AG08396 (cell line): ENCODE data around the gene PRR16.

Source experiments
- DNase-seq: peaks from one replicate; pipeline ENCODE4 v3.0.0; 2012; ENCODE audit warnings: low spot score, mixed read lengths

PRR16 gene

DNA sequence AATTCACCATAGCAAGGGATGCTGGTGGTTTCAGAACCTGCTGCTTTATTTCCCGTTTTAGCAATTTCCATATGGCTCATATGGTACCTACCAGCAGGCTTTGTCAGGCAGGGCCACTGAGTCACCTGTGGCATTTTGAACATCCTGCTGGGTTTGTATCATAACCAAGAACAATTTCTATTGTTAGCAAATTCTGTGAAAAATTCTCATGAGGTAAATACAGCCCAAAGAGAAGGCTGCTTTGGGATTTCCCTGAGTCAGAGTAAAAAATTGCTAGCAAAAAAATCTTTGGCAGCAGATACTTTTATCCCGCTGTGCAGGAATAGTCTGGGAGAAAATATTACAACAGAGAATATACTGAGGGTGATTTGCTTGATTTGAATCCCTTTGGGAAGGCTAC, 52.7 kb downstream of the PRR16 start:
- peak; percentile 37 for DNase-seq

DNA sequence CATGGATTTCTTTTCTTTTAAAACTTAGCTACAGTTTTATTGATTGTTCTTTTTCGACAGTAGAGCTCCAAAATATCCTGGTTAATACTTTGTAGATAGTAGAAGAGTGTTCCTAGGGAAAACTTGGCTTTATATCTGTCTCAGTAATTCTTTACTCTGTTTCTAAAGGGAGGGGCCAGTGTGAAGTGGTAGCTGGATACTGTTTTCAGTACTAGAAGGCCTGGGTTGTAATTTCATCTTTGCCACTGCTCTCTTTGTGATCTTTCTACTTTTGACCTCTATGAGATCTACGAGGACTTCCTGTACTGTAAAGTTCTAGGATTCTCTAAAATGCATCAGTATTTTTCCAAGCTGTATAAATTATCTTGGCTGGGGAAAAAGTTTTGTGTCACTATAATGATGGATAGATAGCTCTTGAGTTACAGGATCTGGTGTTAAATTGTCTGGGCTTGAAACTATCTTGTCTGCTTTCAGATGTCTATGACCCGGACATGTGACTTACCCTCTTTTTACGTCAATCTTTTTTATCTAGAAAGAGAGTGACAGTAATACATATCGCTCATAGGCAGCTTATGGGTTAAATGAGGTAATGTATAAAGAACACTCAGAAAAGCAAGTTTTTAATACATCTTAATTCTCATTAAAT, 53.6 kb downstream of the PRR16 start:
- DNase-seq = no peak

DNA sequence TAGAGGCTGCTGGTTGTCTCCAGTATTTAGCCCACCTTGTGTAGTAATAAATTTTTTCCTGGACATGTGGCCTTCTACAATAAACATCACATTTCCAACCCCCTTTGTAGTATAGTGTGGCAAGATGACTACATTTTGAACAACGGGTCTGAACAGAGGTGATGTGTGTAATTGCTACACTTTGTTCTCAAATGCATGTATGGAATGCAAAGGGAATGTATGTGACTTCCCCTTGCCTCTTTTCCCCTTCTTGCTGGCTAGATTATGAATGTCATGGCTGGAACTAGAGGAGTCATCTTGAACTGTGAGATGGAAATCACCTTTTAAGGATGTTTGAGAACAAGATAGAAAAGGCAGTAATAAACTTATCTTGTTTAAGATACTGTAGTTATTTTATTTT, 54.5 kb downstream of the PRR16 start:
- no peak for DNase-seq

DNA sequence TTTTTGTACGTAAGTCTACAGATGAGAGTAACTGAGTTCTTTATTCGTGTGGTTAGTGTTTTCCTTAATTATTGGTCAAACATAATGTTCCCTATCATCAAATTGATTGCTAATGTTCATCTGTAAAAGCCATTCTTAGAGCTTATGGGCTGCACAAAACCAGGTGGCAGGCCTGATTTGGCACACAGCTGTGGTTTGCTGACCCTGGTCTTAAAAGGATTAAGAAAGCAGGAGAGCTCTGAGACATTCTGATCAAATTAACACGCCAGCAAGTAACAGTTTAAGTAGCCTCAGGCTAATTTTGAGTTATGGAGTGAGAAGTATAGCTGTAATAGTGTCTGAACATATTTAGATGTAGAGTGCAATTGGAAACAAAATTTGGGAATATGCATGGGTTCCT, 63.2 kb downstream of the PRR16 start:
- no peak for DNase-seq

DNA sequence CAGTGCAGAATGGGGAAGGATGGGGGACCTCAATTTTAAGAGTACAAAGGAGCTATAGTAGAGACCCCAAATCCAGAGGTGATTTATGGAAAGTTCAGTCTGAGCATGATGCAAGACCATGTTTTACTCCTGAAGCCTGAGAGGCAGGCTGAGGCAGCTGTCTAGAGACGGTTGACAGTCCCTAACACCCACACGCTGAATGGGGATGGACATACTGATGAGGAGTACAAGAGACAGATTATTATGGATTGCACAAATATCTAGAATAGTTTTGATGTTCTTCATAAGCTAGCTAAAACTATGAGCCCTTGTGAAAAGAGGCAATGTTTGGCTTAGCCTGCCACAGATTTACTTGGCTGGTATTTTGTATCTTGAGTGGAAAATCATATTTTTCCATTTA, 64.5 kb downstream of the PRR16 start:
- DNase-seq = no peak

DNA sequence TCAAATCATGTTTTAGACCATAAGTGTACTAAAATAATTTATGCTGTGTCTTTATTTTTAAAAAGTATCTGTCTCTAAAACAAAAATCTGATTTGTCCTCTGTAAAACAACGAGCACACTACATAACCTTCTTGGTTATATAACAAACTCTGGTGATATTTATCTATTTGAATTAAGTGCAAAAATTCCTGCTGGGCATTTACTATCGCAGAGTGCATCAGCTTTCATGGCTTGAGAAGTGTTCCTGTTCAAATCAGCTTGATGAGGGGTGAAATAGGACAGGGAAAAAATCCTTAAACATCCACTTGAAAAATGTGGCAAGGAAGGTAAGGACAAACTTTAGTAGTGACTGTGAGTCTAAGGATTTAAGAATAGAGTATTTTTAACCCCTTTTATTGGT, 65.3 kb downstream of the PRR16 start:
- DNase-seq = no peak

DNA sequence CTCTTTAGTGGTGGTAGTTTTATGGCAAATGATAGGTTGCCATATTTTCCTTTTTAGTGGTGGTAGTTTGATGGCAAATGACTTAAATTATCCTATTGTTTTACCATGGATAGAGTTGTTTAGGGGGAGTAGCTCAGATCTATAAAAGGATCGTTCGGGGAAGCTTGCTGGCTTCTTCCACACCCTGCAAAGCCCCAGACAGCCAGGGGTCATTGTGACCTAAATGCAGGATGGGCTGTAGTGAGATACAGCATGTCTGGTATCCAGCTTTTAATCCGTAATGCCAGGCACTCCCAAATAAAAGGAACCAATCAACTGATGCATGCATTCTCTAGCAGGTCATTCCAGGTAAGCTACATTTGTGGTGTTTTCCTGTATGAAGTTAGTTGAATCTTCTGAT, 67.1 kb downstream of the PRR16 start:
- no peak for DNase-seq

DNA sequence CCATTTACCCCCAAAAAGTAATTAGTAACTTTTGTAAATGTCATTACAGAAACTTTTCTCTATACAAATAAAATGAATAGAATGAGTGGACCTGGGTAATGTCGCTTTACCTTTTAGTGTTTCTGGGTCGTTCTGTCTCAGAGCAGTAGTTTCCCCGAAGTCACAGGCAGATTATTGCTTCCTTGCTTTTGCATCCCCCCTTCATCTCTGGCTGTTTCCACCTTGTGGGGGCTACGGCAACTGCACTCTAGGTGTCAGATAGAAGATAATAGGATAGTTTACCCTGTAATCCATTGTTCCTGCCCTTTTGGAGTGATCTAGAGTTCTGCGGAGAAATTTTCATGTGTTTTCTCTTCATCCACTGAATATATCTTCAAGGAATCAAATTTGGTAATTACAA, 68.7 kb downstream of the PRR16 start:
- DNase-seq = no peak

DNA sequence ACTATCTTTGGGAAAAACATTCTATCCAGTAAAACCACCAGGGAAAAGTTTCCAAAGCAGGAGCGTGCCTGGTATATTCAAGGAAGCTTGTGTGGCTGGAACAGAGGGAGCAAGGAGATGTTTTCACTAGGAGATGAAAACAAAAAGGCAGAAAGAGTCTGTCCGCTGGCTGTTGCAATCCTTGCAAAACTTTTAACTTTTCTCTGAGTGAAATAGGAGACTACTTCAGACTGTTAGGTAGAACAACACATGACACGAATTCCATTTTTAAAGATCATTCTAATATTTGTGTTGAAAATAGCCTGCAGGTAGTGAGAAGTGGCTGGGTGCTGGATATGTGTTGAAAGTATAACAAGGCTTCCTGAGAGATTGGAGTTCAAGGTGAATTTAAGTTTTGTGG, 69.5 kb downstream of the PRR16 start:
- DNase-seq = no peak

DNA sequence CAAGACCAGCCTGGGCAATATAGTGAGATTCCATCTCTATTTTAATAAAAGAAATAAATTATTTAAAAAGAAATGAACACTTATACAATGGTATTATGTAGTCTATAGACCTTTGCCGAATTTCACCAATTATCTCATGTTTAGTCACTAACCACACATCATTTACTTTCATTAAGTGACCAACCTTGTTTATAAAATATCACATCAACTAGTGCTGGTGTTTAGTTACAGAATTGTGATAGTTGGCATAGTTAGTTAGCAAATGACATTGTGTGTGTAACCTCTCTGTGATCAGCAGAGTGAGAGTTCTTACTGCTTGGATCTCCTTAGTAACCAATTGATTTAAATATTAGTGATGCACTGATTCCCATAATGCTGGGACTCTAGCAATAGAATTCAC, 71.8 kb downstream of the PRR16 start:
- no peak for DNase-seq

DNA sequence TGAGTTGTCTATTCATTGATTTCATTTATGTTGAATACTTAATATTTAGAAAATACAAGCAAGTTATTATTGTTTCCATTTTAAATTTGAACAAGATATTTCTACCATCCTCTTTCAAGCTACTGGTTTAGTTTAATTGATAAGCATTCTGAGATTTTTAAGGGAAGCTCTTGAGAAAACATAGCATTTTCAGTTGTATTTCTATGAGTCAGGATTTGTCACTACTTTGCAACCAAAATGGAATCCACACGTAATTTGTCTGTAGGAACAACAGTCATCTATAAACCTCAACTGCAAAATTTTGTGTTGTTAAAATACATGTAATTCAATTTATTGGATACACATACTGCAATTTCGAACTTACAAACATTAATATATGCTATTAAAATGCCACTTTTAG, 74.0 kb downstream of the PRR16 start:
- no peak for DNase-seq

DNA sequence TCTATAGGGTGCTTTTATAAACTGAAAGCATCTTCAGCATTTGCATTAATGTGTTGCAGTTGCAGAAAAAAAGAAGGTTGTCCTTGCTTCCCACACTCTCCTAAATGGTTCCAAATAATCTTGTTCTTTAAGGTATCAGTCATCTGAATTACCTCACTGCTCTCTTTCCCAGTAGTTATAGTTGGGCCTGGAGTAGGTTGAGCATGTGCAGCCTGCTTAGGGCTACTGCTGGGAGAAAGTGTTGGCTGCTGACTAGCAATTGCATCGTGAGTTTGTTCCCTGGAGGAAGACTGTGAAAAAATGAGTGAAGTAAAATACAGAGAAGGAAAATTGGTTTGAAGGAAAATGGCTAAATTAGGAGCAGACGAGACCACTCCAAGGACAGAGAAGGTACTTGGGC, 74.5 kb downstream of the PRR16 start:
- DNase-seq = no peak

DNA sequence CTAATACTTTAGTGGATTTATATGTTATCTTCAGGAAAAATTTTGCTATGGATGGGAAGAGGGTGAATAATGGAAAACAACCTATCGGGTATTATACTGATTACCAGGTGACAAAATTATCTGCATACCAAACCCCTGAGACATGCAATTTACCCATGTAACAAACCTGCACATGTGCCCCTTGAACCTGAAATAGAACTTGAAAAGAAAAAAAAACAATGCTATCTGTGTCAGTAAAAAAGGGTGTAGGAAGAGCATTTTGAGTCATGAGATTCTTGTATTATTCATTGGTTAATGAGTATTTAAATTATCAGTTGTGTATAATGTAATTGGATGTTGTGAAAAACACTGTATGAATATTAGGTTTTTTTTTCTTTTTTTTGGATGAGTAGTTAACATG, 75.4 kb downstream of the PRR16 start:
- no peak for DNase-seq

DNA sequence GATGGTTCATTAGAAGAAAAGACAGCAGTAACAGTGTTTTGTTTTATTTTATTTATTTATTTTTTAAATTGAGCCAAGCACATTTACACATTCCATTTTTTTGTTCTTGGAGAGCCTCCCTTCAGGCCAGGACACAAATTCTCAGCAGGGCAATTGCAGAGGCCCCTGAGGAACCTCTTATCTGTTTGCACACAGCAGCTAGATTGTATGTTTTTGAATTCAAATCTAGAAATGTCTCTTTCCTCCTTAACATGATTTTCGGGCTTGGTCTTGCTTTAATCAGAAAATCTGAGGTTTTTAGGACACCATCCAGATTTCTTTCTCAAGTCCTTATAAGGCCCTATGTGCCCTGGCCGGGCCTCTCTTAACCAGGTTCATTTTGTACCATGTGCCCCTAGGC, 76.0 kb downstream of the PRR16 start:
- no peak for DNase-seq

DNA sequence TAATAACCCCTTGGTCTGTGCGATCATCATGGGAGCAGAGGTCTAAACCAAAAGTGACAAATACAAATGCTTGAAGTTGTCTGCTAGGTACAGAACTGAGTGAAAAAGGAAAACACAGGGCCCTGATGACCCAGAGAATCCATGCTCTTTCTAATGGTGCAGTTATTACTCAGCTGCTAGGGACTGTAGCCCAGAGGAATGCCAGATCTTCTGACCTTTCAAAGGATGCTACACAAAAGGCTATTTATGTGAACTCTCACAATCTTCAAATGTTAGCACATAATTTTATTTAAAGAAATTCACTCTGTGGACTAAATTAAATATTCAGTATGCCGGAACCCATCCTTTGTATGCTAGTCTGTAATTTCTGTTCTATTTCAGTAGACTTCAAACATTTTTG, 79.9 kb downstream of the PRR16 start:
- peak; percentile 13 for DNase-seq

DNA sequence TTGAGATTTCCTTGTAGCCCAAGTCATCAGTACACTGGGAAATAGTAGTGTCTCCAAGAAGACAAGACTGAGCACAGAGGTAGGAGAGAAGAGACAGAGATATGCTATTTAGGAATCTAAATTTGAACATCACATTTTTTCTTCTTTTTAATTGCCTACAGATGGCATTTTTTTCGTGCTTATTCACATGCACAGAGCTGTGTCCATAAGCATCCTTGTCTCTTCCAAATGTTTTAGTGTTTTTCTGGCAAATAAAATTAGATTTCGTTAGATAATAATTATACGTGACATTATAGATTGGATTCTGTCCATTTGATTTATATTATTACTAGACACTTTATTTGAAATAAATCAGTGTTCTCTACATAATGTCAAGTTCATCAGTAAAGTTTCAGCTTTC, 80.9 kb downstream of the PRR16 start:
- DNase-seq = no peak

DNA sequence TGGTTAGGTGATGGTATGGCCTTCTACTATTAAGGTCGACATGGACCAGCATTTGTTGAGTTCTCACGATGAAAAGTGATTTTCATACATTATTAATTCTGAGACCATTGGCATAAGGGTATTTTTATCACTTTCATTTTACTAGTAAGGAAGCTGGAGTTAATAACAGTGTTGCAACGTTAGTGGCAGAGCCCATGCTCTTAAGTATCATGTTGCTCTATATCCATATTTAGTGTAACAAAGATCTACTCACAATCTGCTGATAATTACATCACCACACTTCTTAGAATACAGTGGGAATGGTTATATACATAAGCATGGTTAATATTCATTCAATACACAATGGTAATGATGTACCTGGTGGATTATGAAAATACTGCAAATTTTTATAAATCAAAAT, 81.9 kb downstream of the PRR16 start:
- no peak for DNase-seq

DNA sequence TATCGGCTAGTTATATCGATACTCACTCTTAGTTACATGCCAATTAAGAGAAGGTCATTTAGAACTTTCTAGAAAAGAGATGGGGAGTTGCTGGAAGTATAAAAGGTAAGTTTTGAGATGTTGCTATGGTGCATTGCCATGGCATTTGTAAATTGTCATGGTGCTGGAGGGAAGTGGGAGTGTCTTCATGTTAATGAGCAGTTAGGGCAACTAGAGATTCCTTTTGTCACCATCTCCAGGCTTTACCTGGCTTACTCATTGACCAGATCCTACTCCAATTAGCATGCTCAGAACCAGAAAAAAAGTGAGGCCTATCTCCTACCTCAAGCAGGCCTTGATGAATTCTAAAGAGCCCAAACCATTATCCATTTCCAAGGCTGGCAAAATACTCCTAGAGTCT, 82.8 kb downstream of the PRR16 start:
- no peak for DNase-seq

DNA sequence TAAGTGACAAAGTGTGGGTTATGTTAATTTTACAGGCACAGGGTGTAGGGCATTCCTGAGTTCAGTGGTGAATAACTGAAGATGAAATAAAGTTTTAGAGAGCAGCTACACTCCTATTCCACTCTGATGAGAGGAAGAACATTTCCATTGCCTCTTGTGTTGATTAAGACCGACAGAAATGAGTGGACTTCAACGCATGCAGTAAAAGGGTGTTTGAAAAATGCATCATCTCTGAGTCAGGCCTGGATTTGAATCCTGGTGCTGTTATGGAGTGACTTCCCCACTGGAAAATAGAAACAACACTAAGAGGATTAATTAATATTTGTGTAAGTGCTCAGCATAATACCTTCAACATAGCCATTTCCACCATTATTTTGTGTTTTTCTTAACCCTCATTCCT, 86.3 kb downstream of the PRR16 start:
- DNase-seq = no peak

DNA sequence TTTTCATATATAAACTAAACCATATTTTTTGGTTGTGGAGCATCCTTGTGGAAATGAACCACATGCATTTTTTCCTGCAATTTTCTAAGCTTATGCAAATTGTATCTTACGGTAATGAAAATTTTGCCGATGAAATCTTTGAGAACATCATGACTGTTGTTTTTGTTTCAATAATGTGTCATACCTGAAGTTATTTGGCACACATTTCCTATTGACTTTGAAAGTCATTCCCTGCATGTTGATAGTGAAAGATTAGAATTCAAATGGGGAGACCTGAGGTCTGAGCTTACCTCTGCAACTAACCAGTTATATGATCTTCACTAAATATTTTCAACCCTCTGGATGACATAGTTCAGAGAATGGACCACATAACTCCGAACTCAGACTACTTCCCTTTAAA, 88.5 kb downstream of the PRR16 start:
- no peak for DNase-seq

DNA sequence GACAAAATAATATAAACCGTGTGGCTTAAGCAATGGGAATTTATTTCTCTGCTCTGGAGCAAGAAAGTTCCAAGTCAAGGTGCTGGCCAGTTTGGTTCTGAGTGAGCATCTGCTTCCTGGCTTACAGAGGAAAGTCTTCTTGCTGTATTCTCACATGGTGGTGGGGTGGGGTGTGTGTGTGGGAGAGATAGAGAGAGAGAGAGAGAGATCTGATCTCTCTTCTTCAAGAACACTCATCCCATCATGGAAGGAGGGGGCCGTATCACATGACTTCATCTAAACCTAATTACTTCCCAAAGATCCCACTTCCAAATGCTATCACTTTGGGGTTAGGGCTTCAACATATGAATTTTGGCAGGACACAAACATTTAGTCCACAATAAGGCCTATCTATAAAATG, 91.2 kb downstream of the PRR16 start:
- no peak for DNase-seq

DNA sequence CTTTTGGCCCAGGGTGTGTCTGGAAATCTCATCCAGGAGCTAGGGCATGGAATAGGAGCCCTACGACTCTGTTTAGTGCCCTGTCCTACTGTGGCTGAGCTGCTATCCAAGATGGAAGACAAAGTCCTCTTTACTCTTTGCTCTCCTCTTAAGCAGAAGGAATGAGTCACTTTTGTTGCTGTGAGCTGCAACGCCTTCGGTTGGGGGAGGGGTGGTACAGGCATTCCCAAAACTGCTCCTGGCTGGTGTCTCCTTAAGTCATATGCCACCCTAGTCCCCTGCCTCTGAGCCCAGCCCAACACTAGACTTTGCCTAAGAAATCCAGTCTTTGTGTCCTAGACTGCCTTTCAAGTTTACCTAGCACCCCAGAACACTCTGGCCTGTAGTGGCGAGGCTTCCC, 99.9 kb downstream of the PRR16 start:
- no peak for DNase-seq

DNA sequence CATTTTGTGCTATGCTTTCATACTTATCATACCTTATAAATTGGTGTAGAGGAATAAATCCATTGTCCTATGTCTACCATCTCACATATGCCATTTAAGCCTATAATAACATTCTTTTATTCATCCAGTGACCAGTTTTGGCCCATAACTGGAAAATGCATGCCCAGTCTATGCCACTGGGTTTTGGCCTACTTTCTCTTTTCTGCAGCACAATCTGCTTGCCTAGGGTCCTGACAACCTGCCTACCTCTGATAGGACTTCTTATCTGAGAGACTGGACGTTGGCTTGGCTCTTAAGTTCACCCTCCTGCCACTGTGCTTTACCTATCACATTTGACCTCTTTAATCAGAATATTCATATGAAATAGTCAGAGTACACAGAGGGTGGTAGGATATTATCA, 103.0 kb downstream of the PRR16 start:
- no peak for DNase-seq

DNA sequence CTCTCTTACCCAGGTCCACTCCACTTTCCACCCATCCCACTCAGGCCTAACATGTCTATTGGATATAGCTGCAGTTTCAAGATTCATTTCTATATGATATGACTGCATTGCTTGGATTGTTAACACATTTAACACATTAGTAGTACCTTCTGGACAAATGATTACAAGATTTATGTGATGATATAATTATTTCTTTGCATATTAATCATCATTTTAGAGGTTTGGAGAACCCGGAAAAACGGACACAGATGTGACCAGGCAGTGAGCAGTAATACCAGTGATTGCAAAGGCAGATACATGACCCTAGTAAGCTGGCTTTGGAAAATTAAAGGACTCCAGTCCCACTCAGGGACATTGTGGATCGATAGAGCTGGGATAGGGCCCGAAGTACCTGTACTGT, 103.8 kb downstream of the PRR16 start:
- no peak for DNase-seq

DNA sequence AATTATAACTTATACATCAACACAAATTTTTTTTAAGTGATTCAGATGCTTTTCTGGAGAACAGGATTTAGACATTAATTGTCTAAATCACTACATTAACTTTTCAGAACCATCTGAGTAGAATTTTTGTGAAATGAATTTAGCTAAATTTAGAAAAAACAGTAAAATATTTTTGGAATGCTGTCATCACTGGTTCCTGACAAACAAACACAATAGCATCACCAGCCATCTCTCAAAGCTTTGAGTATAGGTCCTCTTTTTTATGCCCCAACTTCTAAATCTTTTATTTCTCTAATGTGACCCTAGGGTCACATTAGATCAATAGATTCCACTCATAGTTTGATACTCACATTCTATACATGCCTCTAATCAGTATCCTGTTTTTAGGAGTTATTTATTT, 104.6 kb downstream of the PRR16 start:
- peak; percentile 11 for DNase-seq
